Measurements from ENCODE around the gene NFIC.

The NFIC gene

GRCh38 chr19:3322199-3322978, 44.0 kb upstream of the NFIC start:
- no peak overlapping the region for H3K4me3 ChIP-seq (replicated peaks; ENCODE audit: low read depth, low read length)
- TF ChIP-seq CTCF (IDR thresholded peaks at IDR 0.05; ENCODE audit: low read depth, low read length, missing control alignments): no peak
- DNase-seq (ENCODE audit: extremely low read depth, low read depth): no peak

- no peak overlapping the region for H3K4me3 ChIP-seq (replicated peaks; ENCODE audit: low read depth, low read length)
- no peak for DNase-seq (ENCODE audit: extremely low read depth, low read depth)
- TF ChIP-seq CTCF (IDR thresholded peaks at IDR 0.05; ENCODE audit: low read depth, low read length, missing control alignments): no peak
These were observed 43.4 kb upstream of the NFIC start for GRCh38 chr19:3323026-3323425.

GRCh38 chr19:3323658-3324057, 42.7 kb upstream of the NFIC start:
- H3K4me3 ChIP-seq (replicated peaks; ENCODE audit: low read depth, low read length): no peak overlapping the region

GRCh38 chr19:3324405-3324856, 42.0 kb upstream of the NFIC start:
- no peak for DNase-seq (ENCODE audit: extremely low read depth, low read depth)
- no peak overlapping the region for H3K4me3 ChIP-seq (replicated peaks; ENCODE audit: low read depth, low read length)
- TF ChIP-seq CTCF (IDR thresholded peaks at IDR 0.05; ENCODE audit: low read depth, low read length, missing control alignments): peak; percentile 86

More at GRCh38 chr19:3323658-3324057, 42.7 kb upstream of the NFIC start:
- no peak for DNase-seq (ENCODE audit: extremely low read depth, low read depth)
- TF ChIP-seq CTCF (IDR thresholded peaks at IDR 0.05; ENCODE audit: low read depth, low read length, missing control alignments): no peak

- DNase-seq (ENCODE audit: extremely low read depth, low read depth): no peak
- TF ChIP-seq CTCF (IDR thresholded peaks at IDR 0.05; ENCODE audit: low read depth, low read length, missing control alignments): no peak
- H3K4me3 ChIP-seq (replicated peaks; ENCODE audit: low read depth, low read length): no peak overlapping the region
These were observed 40.9 kb upstream of the NFIC start for GRCh38 chr19:3325451-3325850.

GRCh38 chr19:3328743-3329142, 37.6 kb upstream of the NFIC start:
- no peak for TF ChIP-seq CTCF (IDR thresholded peaks at IDR 0.05; ENCODE audit: low read depth, low read length, missing control alignments)
- H3K4me3 ChIP-seq (replicated peaks; ENCODE audit: low read depth, low read length): no peak overlapping the region

More at GRCh38 chr19:3328743-3329142, 37.6 kb upstream of the NFIC start:
- no peak for DNase-seq (ENCODE audit: extremely low read depth, low read depth)
